ENCODE measurements around the gene SIRPG. TPM values are rescaled to one million over a fixed set of nuclear protein-coding genes. Genes with fewer than 3 reads are reported as not detected.

The SIRPG gene
- total RNA-seq, 4 donors from 2014 or later, result not detected

- Histone ChIP-seq H3K4me1 (no peaks in the 10 kb centered on the region), H3K9me3 (no peaks in the 10 kb centered on the region), H3K27ac (peak overlapping the region in 1 of 4 donors; percentile 49), H3K36me3 (no peaks in the 10 kb centered on the region), H3K4me3 (no peak overlapping the region), H3K27me3 (peaks cover 0 to 5% (median 0%) of the 10 kb centered on the region in 3 donors)
- no peak for TF ChIP-seq POLR2A (IDR thresholded peaks at IDR 0.05)
- TF ChIP-seq CTCF (IDR thresholded peaks at IDR 0.05 in 4 of 5, conservative IDR thresholded peaks at IDR 0.05 in 1 of 5), result no peak
- in situ Hi-C loops (cut with MboI; ENCODE audit: low sequenced_read_pairs in 4 of 4), result no loop called here
- intact Hi-C loops (cut with DNase I; ENCODE audit: low total_unique reads), result no loop called here
- DNase-seq (no peak), ATAC-seq (no peak)
Observed at GRCh38 chr20:1673424-1673823, 15.8 kb upstream of the SIRPG start.

- in situ Hi-C loops (cut with MboI; ENCODE audit: low sequenced_read_pairs in 4 of 4) (no loop called here), intact Hi-C loops (cut with DNase I; ENCODE audit: low total_unique reads) (no loop called here)
- Histone ChIP-seq H3K4me3 (no peak overlapping the region), H3K36me3 (no peaks in the 10 kb centered on the region), H3K4me1 (no peaks in the 10 kb centered on the region), H3K27ac (no peak overlapping the region), H3K9me3 (no peaks in the 10 kb centered on the region), H3K27me3 (peaks cover 0 to 5% (median 0%) of the 10 kb centered on the region in 3 donors)
- DNase-seq, result no peak
- ATAC-seq, result no peak
- TF ChIP-seq CTCF (IDR thresholded peaks at IDR 0.05 in 4 of 5, conservative IDR thresholded peaks at IDR 0.05 in 1 of 5), result no peak
- TF ChIP-seq POLR2A (IDR thresholded peaks at IDR 0.05), result no peak
Observed at GRCh38 chr20:1672728-1673127, 15.1 kb upstream of the SIRPG start.

GRCh38 chr20:1671891-1672669, 14.5 kb upstream of the SIRPG start:
- in situ Hi-C loops (cut with MboI; ENCODE audit: low sequenced_read_pairs in 4 of 4), result no loop called here

GRCh38 chr20:1669304-1669703, 11.7 kb upstream of the SIRPG start:
- no peaks in the 10 kb centered on the region for H3K27me3 ChIP-seq
- peak overlapping the region; percentile 24 to 60 (median 42) for H3K27ac ChIP-seq
- TF ChIP-seq CTCF (IDR thresholded peaks at IDR 0.05 in 4 of 5, conservative IDR thresholded peaks at IDR 0.05 in 1 of 5) (no peak), POLR2A (IDR thresholded peaks at IDR 0.05) (no peak)
- no peaks in the 10 kb centered on the region for H3K9me3 ChIP-seq
- no peaks in the 10 kb centered on the region for H3K36me3 ChIP-seq
- DNase-seq, result no peak
- no peak overlapping the region for H3K4me3 ChIP-seq
- intact Hi-C loops (cut with DNase I; ENCODE audit: low total_unique reads), result no loop called here
- peak in 1 of 2 donors; percentile 47 for ATAC-seq
- in situ Hi-C loops (cut with MboI; ENCODE audit: low sequenced_read_pairs in 4 of 4), result no loop called here
- no peaks in the 10 kb centered on the region for H3K4me1 ChIP-seq

More at GRCh38 chr20:1671891-1672669, 14.5 kb upstream of the SIRPG start:
- no peaks in the 10 kb centered on the region for H3K9me3 ChIP-seq
- no peaks in the 10 kb centered on the region for H3K36me3 ChIP-seq
- H3K27me3 ChIP-seq, result no peaks in the 10 kb centered on the region
- no peaks in the 10 kb centered on the region for H3K4me1 ChIP-seq
- H3K4me3 ChIP-seq, result no peak overlapping the region
- intact Hi-C loops (cut with DNase I; ENCODE audit: low total_unique reads), result no loop called here
- ATAC-seq (no peak), DNase-seq (no peak)
- TF ChIP-seq POLR2A (IDR thresholded peaks at IDR 0.05) (no peak), CTCF (IDR thresholded peaks at IDR 0.05 in 4 of 5, conservative IDR thresholded peaks at IDR 0.05 in 1 of 5) (no peak)
- H3K27ac ChIP-seq, result no peak overlapping the region

All from gastrocnemius medialis (tissue), 4 donors.